CD4-positive, alpha-beta memory T cell (primary cell): Measurements from ENCODE around the gene INMT. TPM values are rescaled to one million over a fixed set of nuclear protein-coding genes. Genes with fewer than 3 reads are reported as not detected.

Experiments used
- CTCF ChIA-PET: fragments of 350-600 bp; sonication (Branson Sonifier 250); formaldehyde crosslinking; loops from one replicate; lab custom pipeline; 2021; ENCODE audit warnings: inconsistent platforms; ENCODE audit not compliant: partially characterized antibody; lab: Charles Lee
- POLR2A ChIA-PET: fragments of 350-600 bp; sonication (Branson Sonifier 250); formaldehyde crosslinking; loops from one replicate; lab custom pipeline; 2021; ENCODE audit not compliant: partially characterized antibody; lab: Charles Lee
- DNase-seq, 5 donors: peaks; one replicate each; pipeline versions ENCODE4 v3.0.0 to v3.0.0-alpha.2; 2020 to 2022; ENCODE audit warnings: mixed read lengths in 1 of 5
- H3K27ac ChIP-seq: one replicate; pipeline ENCODE4 v1.7.0; 2013; ENCODE audit warnings: low read depth, low read length
- H3K27me3 ChIP-seq: 2 replicates; pipeline ENCODE4 v1.7.0; 2013; ENCODE audit warnings: mild to moderate bottlenecking, low read length, moderate library complexity; ENCODE audit not compliant: insufficient read depth
- H3K36me3 ChIP-seq: 2 replicates; pipeline ENCODE4 v1.7.0; 2013; ENCODE audit warnings: mild to moderate bottlenecking, low read length, moderate library complexity; ENCODE audit not compliant: insufficient read depth
- H3K4me1 ChIP-seq: 2 replicates; pipeline ENCODE4 v1.7.0; 2013; ENCODE audit warnings: mild to moderate bottlenecking, low read length, moderate library complexity; ENCODE audit not compliant: insufficient read depth
- H3K4me3 ChIP-seq, 2 donors: one replicate each; pipeline ENCODE4 v1.7.0; 2013; ENCODE audit warnings: low read length in 2 of 2, mild to moderate bottlenecking in 1 of 2
- H3K9me3 ChIP-seq, 2 donors: one replicate each; pipeline ENCODE4 v1.7.0; 2013; ENCODE audit warnings: low read length in 2 of 2, control low read depth in 1 of 2; ENCODE audit not compliant: control insufficient read depth in 1 of 2
- H3K27ac Mint-ChIP-seq, 7 donors: one replicate each; pipeline ENCODE4 v1.8.0; 2020 to 2021; ENCODE audit warnings: mixed read lengths in 7 of 7, mild to moderate bottlenecking in 6 of 7, inconsistent platforms in 3 of 7, moderate library complexity in 3 of 7
- H3K27me3 Mint-ChIP-seq, 2 donors: one replicate each; pipeline ENCODE4 v1.8.0; 2020 to 2021; ENCODE audit warnings: mixed read lengths in 2 of 2
- H3K36me3 Mint-ChIP-seq, 2 donors: one replicate each; pipeline ENCODE4 v1.8.0; 2020 to 2021; ENCODE audit warnings: mixed read lengths in 2 of 2, inconsistent platforms in 1 of 2, mild to moderate bottlenecking in 1 of 2
- H3K4me1 Mint-ChIP-seq, 4 donors: one replicate each; pipeline ENCODE4 v1.8.0; 2020 to 2021; ENCODE audit warnings: mixed read lengths in 4 of 4, mild to moderate bottlenecking in 1 of 4
- H3K4me3 Mint-ChIP-seq, 8 donors: one replicate each; pipeline ENCODE4 v1.8.0; 2020 to 2021; ENCODE audit warnings: mixed read lengths in 8 of 8, mild to moderate bottlenecking in 7 of 8, moderate library complexity in 6 of 8, inconsistent platforms in 3 of 8
- H3K9me3 Mint-ChIP-seq, 8 donors: one replicate each; pipeline ENCODE4 v1.8.0; 2020 to 2021; ENCODE audit warnings: mixed read lengths in 8 of 8, mild to moderate bottlenecking in 5 of 8, inconsistent platforms in 3 of 8, moderate library complexity in 1 of 8
- intact Hi-C: fragments of 100-400 bp; cut with micrococcal nuclease; formaldehyde crosslinking; loops from one replicate; pipeline ENCODE4 v1.15.1; 2023
- polyA plus RNA-seq, 2 donors: library from polyadenylated mRNA; unstranded; fragments of 300-500 nt; fragmentation: Illumina TruSeq; gene quantifications; one replicate each; pipeline ENCODE4 v1.2.3, GENCODE V29; 2021
- total RNA-seq, 2 experiments: library from RNA; stranded (reverse); gene quantifications; one replicate each; pipeline ENCODE4 v1.2.3, GENCODE V29; 2021

The INMT gene
- total and polyA plus RNA-seq, 4 experiments from 2014 or later = 0.22 to 1.2 (median 0.82) TPM

- H3K36me3 ChIP-seq = no peaks in the 10 kb centered on the region
- intact Hi-C loops = no loop called here
- H3K4me3 ChIP-seq = no peak overlapping the region
- POLR2A ChIA-PET = no interaction called here
- no peaks in the 10 kb centered on the region for H3K27me3 ChIP-seq
- Mint-ChIP-seq H3K4me1 (peaks cover 0 to 3% (median 0%) of the 10 kb centered on the region in 4 donors), H3K27me3 (no peaks in the 10 kb centered on the region), H3K9me3 (no peaks in the 10 kb centered on the region), H3K4me3 (no peak overlapping the region), H3K36me3 (no peaks in the 10 kb centered on the region), H3K27ac (no peak overlapping the region)
- no peaks in the 10 kb centered on the region for H3K4me1 ChIP-seq
- no peak overlapping the region for H3K27ac ChIP-seq
- no peak for DNase-seq
- H3K9me3 ChIP-seq = no peaks in the 10 kb centered on the region
- CTCF ChIA-PET = interaction anchor here (1.9 to 19.4 kb wide), 2 partner anchors 19 to 31 kb away, joined by 7 to 341 read pairs; no protein-coding TSS in a partner anchor
Observed at GRCh38 chr7:30707391-30708357, 44.3 kb upstream of the INMT start.

- POLR2A ChIA-PET = interaction anchor here (1.8 kb wide), 1 partner anchor 19 kb away, joined by 7 read pairs; no protein-coding TSS in a partner anchor
- CTCF ChIA-PET = interaction anchor here (1.9 to 19.4 kb wide), 2 partner anchors 19 to 30 kb away, joined by 7 to 341 read pairs; no protein-coding TSS in a partner anchor
- H3K36me3 Mint-ChIP-seq = no peaks in the 10 kb centered on the region
Observed at GRCh38 chr7:30708412-30708811, 43.5 kb upstream of the INMT start.

GRCh38 chr7:30708983-30709382, 43.0 kb upstream of the INMT start:
- Mint-ChIP-seq H3K4me1 (no peaks in the 10 kb centered on the region), H3K36me3 (no peaks in the 10 kb centered on the region), H3K27ac (no peak overlapping the region), H3K9me3 (no peaks in the 10 kb centered on the region), H3K4me3 (no peak overlapping the region), H3K27me3 (no peaks in the 10 kb centered on the region)
- POLR2A ChIA-PET = interaction anchor here (1.8 kb wide), 1 partner anchor 18 kb away, joined by 7 read pairs; no protein-coding TSS in a partner anchor
- CTCF ChIA-PET = interaction anchor here (1.1 to 19.4 kb wide), 2 partner anchors 13 to 29 kb away, joined by 4 to 341 read pairs; no protein-coding TSS in a partner anchor
- Histone ChIP-seq H3K4me3 (no peak overlapping the region), H3K9me3 (no peaks in the 10 kb centered on the region), H3K27me3 (no peaks in the 10 kb centered on the region), H3K27ac (no peak overlapping the region), H3K36me3 (no peaks in the 10 kb centered on the region), H3K4me1 (no peaks in the 10 kb centered on the region)
- intact Hi-C loops = no loop called here
- no peak for DNase-seq

More at GRCh38 chr7:30708412-30708811, 43.5 kb upstream of the INMT start:
- Mint-ChIP-seq H3K4me3 (no peak overlapping the region), H3K27me3 (no peaks in the 10 kb centered on the region), H3K27ac (no peak overlapping the region), H3K9me3 (no peaks in the 10 kb centered on the region), H3K4me1 (no peaks in the 10 kb centered on the region)
- Histone ChIP-seq H3K36me3 (no peaks in the 10 kb centered on the region), H3K27ac (no peak overlapping the region), H3K27me3 (no peaks in the 10 kb centered on the region), H3K9me3 (no peaks in the 10 kb centered on the region), H3K4me1 (no peaks in the 10 kb centered on the region), H3K4me3 (no peak overlapping the region)
- intact Hi-C loops = no loop called here
- DNase-seq = no peak

- no peak for DNase-seq
- Histone ChIP-seq H3K4me3 (no peak overlapping the region), H3K9me3 (no peaks in the 10 kb centered on the region), H3K27ac (no peak overlapping the region), H3K36me3 (no peaks in the 10 kb centered on the region), H3K27me3 (no peaks in the 10 kb centered on the region), H3K4me1 (no peaks in the 10 kb centered on the region)
- Mint-ChIP-seq H3K4me3 (no peak overlapping the region), H3K36me3 (peaks cover 0 to 3% of the 10 kb centered on the region in 2 donors), H3K4me1 (no peaks in the 10 kb centered on the region), H3K27me3 (no peaks in the 10 kb centered on the region), H3K9me3 (no peaks in the 10 kb centered on the region), H3K27ac (peak overlapping the region in 1 of 7 donors; percentile 44)
- intact Hi-C loops = no loop called here
- POLR2A ChIA-PET = interaction anchor here (0.8 to 1.8 kb wide), 2 partner anchors 18 to 22 kb away, joined by 3 to 7 read pairs; no protein-coding TSS in a partner anchor
- CTCF ChIA-PET = interaction anchor here (1.1 to 19.4 kb wide), 2 partner anchors 14 to 29 kb away, joined by 4 to 341 read pairs; no protein-coding TSS in a partner anchor
Observed at GRCh38 chr7:30709549-30709948, 42.4 kb upstream of the INMT start.

- no peaks in the 10 kb centered on the region for H3K9me3 ChIP-seq
- H3K27me3 ChIP-seq = no peaks in the 10 kb centered on the region
- DNase-seq = no peak
- CTCF ChIA-PET = interaction anchor here (19.4 kb wide), 1 partner anchor 28 kb away, joined by 341 read pairs; no protein-coding TSS in a partner anchor
- no peak overlapping the region for H3K27ac ChIP-seq
- no peaks in the 10 kb centered on the region for H3K4me1 ChIP-seq
- Mint-ChIP-seq H3K27me3 (no peaks in the 10 kb centered on the region), H3K4me3 (no peak overlapping the region), H3K4me1 (no peaks in the 10 kb centered on the region), H3K9me3 (peaks cover 0 to 8% (median 0%) of the 10 kb centered on the region in 8 donors), H3K36me3 (peaks cover 9 to 14% of the 10 kb centered on the region in 2 donors), H3K27ac (no peak overlapping the region)
- no peaks in the 10 kb centered on the region for H3K36me3 ChIP-seq
- no peak overlapping the region for H3K4me3 ChIP-seq
- POLR2A ChIA-PET = interaction anchor here (0.8 kb wide), 1 partner anchor 20 kb away, joined by 3 read pairs; no protein-coding TSS in a partner anchor
- intact Hi-C loops = no loop called here
Observed at GRCh38 chr7:30710669-30711068, 41.3 kb upstream of the INMT start.

- H3K4me3 Mint-ChIP-seq = no peak overlapping the region
- intact Hi-C loops = no loop called here
- no peaks in the 10 kb centered on the region for H3K27me3 Mint-ChIP-seq
- no peaks in the 10 kb centered on the region for H3K4me1 ChIP-seq
- peaks cover 10 to 29% (median 15%) of the 10 kb centered on the region in 8 donors for H3K9me3 Mint-ChIP-seq
- H3K4me1 Mint-ChIP-seq = no peaks in the 10 kb centered on the region
- no peaks in the 10 kb centered on the region for H3K27me3 ChIP-seq
- no peak overlapping the region for H3K4me3 ChIP-seq
- H3K27ac Mint-ChIP-seq = peak overlapping the region in 1 of 7 donors; percentile 11
- no peak for DNase-seq
- no peak overlapping the region for H3K27ac ChIP-seq
- H3K36me3 Mint-ChIP-seq = peaks cover 24 to 39% of the 10 kb centered on the region in 2 donors
- peaks cover 0 to 5% of the 10 kb centered on the region in 2 donors for H3K9me3 ChIP-seq
- ChIA-PET CTCF (interaction anchor here (1.1 kb wide), 1 partner anchor 26 kb away, joined by 4 read pairs; no protein-coding TSS in a partner anchor), POLR2A (interaction anchor here (1.0 kb wide), 1 partner anchor 14 kb away, joined by 3 read pairs; no protein-coding TSS in a partner anchor)
- no peaks in the 10 kb centered on the region for H3K36me3 ChIP-seq
Observed at GRCh38 chr7:30713392-30713791, 38.5 kb upstream of the INMT start.
